ENCODE data around the gene CYP8B1.
A peak's percentile ranks its signal among the peaks of the same experiment; 100 is the strongest.

Gene CYP8B1

DNA sequence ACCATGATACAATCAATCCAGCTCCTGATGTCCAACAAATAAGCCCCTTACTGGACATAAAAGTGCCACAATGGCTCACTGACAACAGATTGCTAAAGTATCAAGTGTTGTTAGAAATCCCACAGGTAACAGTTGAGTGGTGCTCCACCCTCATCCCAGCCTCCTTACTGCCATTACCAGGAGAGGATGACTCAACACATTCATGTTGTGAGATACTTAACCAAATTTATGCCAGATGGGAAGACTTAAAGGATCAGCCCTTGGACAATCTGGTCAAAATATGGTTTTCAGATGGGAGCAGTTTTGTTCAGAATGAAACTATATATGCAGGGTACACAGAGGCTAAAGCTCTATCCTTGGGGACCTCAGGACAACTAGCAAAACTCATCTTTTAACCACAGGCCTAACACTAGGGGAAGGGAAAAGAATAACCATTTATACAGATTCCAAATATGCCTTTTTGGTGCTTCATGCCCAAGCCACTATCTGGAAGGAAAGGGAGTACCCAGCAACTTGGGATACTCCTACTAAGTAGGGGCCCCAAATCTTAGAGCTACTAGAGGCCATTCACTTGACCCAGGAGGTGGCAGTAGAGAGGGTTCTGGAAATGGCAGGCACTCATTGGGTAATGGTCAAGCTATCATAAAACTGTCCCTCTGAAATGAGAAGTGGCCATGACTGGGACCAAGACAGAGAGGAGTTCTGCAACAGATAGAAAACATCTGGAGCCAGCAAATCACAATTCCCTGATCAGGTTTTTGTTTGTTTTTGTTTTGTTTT, 23.4 kb upstream of the CYP8B1 start:
- TF ChIP-seq CTCF (IDR thresholded peaks at IDR 0.05; ENCODE audit: control insufficient read depth, insufficient read depth, low read depth, low read length, missing control alignments): peak; percentile 16
- DNase-seq (ENCODE audit: low read depth): no peak
- H3K4me3 ChIP-seq (ENCODE audit: control insufficient read depth, low read depth, low read length): no peak overlapping the region

DNA sequence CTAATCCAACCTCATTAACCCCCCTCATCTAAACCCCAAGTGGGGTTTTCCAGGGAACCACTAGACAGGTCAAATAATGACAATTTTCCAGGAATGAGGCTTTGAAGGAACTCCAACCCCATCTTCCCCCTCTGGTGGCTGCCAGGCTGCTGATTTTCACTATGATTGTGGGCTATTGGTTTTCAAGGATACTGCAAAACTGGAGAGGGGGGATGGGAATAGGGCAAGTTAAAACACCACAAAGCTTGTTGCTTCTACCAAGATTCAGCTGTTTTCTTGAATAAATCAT, 19.8 kb upstream of the CYP8B1 start:
- no peak overlapping the region for H3K4me3 ChIP-seq (ENCODE audit: control insufficient read depth, low read depth, low read length)
- no peak for DNase-seq (ENCODE audit: low read depth)
- no peak for TF ChIP-seq CTCF (IDR thresholded peaks at IDR 0.05; ENCODE audit: control insufficient read depth, insufficient read depth, low read depth, low read length, missing control alignments)

GRCh38 chr3:42894698-42895579, 19.3 kb upstream of the CYP8B1 start:
- no peak for DNase-seq (ENCODE audit: low read depth)
- H3K4me3 ChIP-seq (ENCODE audit: control insufficient read depth, low read depth, low read length): no peak overlapping the region
- no peak for TF ChIP-seq CTCF (IDR thresholded peaks at IDR 0.05; ENCODE audit: control insufficient read depth, insufficient read depth, low read depth, low read length, missing control alignments)

GRCh38 chr3:42892807-42893206, 17.1 kb upstream of the CYP8B1 start:
- DNase-seq (ENCODE audit: low read depth): no peak
- H3K4me3 ChIP-seq (ENCODE audit: control insufficient read depth, low read depth, low read length): no peak overlapping the region
- TF ChIP-seq CTCF (IDR thresholded peaks at IDR 0.05; ENCODE audit: control insufficient read depth, insufficient read depth, low read depth, low read length, missing control alignments): no peak

- H3K4me3 ChIP-seq (ENCODE audit: control insufficient read depth, low read depth, low read length): no peak overlapping the region
- no peak for TF ChIP-seq CTCF (IDR thresholded peaks at IDR 0.05; ENCODE audit: control insufficient read depth, insufficient read depth, low read depth, low read length, missing control alignments)
- DNase-seq (ENCODE audit: low read depth): no peak
Measured at GRCh38 chr3:42892169-42892568, 16.5 kb upstream of the CYP8B1 start.

DNA sequence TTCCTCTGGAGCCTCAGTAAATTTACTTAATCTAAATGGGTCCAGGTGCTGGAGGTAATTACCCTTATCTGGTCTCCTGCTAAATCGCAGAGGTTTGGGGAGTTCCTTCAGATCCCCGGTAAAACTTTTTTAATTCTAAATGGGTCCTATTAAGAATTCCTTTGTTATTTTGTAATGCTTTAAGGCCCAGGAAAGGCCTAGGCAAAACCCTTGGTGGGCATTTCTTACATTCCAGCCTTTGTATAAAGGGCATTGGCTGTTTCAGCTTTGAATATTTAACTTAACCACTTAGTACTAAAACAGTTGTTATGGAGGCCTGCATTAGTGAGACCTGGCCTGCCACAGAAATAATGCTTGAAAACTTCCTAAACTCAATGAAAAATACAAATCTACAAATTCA, 15.4 kb upstream of the CYP8B1 start:
- no peak for TF ChIP-seq CTCF (IDR thresholded peaks at IDR 0.05; ENCODE audit: control insufficient read depth, insufficient read depth, low read depth, low read length, missing control alignments)
- no peak overlapping the region for H3K4me3 ChIP-seq (ENCODE audit: control insufficient read depth, low read depth, low read length)
- no peak for DNase-seq (ENCODE audit: low read depth)

All from AG09309 (cell line).